K562 (cell line): ENCODE results near the gene KRTAP10-11. TPM values are rescaled to one million over a fixed set of nuclear protein-coding genes. Genes with fewer than 3 reads are reported as not detected.

Experiments used
- ATAC-seq: fragments of 200-7000 bp; cut with Tn5 transposase; 3 replicates; pipeline ENCODE4 v1.9.1; 2020; ENCODE audit warnings: moderate library complexity
- BruUV-seq: library from RNA; stranded (reverse); fragments of 400-500 nt; replicated peaks from 2 replicates; lab custom pipeline; 2021; lab: Mats Ljungman, UMichigan
- CTCF ChIA-PET: fragments of 300-600 bp; formaldehyde crosslinking; extraction: SDS; loops from one replicate; lab custom pipeline; 2021; ENCODE audit warnings: low intra/inter-chr PET ratio; lab: Yijun Ruan, JAX
- POLR2A ChIA-PET: fragments of 300-600, 350-650 bp; sonication (Branson Sonifier 250); formaldehyde crosslinking; extraction: SDS; loops from one replicate; lab custom pipeline; 2021; ENCODE audit warnings: antibody characterized with exemption, inconsistent platforms; lab: Yijun Ruan, JAX
- DNase-seq, 4 experiments: peaks; one replicate each; pipeline versions ENCODE4 v3.0.0 to v3.0.0-alpha.2; 2011 to 2018; ENCODE audit warnings: low spot score in 3 of 4, mixed read lengths in 3 of 4; ENCODE audit errors: extremely low read depth in 1 of 4
- FAIRE-seq: peaks from 2 replicates; lab custom pipeline; 2011; peaks lifted over from hg19 to GRCh38; lab: Jason Lieb, UNC
- H2AFZ ChIP-seq: 2 replicates; pipeline ENCODE4 v1.6.0; 2011; ENCODE audit warnings: low read depth, low read length, control low read depth, inconsistent platforms
- H3K27ac ChIP-seq: fragments of 200-600 bp; 3 replicates; pipeline ENCODE4 v1.8.0; 2011; ENCODE audit warnings: low read depth, mild to moderate bottlenecking, control low read depth, inconsistent platforms, low read length, moderate library complexity, mixed read lengths; ENCODE audit errors: extremely low read depth
- H3K27me3 ChIP-seq, 2 experiments: fragments of 300-600 bp in 1 of 2; 2 replicates in 1 of 2; 3 replicates in 1 of 2; pipeline versions ENCODE4 v1.6.0 to v1.8.0; 2011; ENCODE audit warnings: inconsistent platforms in 2 of 2, low read length in 2 of 2, mild to moderate bottlenecking in 1 of 2, mixed read lengths in 1 of 2, moderate library complexity in 1 of 2; ENCODE audit not compliant: control insufficient read depth in 2 of 2, insufficient read depth in 2 of 2
- H3K36me3 ChIP-seq: fragments of 300-600 bp; 3 replicates; pipeline ENCODE4 v1.8.0; 2011; ENCODE audit warnings: mild to moderate bottlenecking, low read length, inconsistent platforms; ENCODE audit not compliant: control insufficient read depth, insufficient read depth
- H3K4me1 ChIP-seq, 2 experiments: fragments of 200-600 bp in 1 of 2; replicated peaks in 1 of 2; 2 replicates in 1 of 2; 3 replicates in 1 of 2; pipeline versions ENCODE4 v1.5.1 to v1.8.0; 2011; ENCODE audit warnings: inconsistent platforms in 2 of 2, low read length in 2 of 2, mild to moderate bottlenecking in 1 of 2, mixed read lengths in 1 of 2, moderate library complexity in 1 of 2; ENCODE audit not compliant: control insufficient read depth in 2 of 2, insufficient read depth in 2 of 2
- H3K4me2 ChIP-seq: 2 replicates; pipeline ENCODE4 v1.6.1; 2011; ENCODE audit warnings: low read length, control low read depth, inconsistent platforms, mixed read lengths; ENCODE audit not compliant: insufficient read depth
- H3K4me3 ChIP-seq: fragments of 200-600 bp; sonication (generic), shearing (Covaris generic); 2 replicates; pipeline ENCODE4 v1.5.1; 2016; ENCODE audit warnings: control low read depth, inconsistent platforms
- H3K79me2 ChIP-seq: fragments of 200-600 bp; 3 replicates; pipeline ENCODE4 v1.8.0; 2011; ENCODE audit warnings: low read length, inconsistent platforms; ENCODE audit not compliant: control insufficient read depth, insufficient read depth
- H3K9ac ChIP-seq, 2 experiments: 2 replicates each; pipeline versions ENCODE4 v1.6.0 to v1.6.1; 2011; ENCODE audit warnings: low read depth in 2 of 2, low read length in 2 of 2, control low read depth in 1 of 2, inconsistent platforms in 1 of 2, mild to moderate bottlenecking in 1 of 2, mixed read lengths in 1 of 2; ENCODE audit not compliant: insufficient read depth in 1 of 2
- H3K9me1 ChIP-seq: one replicate; pipeline ENCODE4 v1.6.0; 2011; ENCODE audit warnings: inconsistent platforms, mild to moderate bottlenecking, low read length, moderate library complexity; ENCODE audit not compliant: control insufficient read depth, insufficient read depth
- H3K9me3 ChIP-seq: replicated peaks from 2 replicates; pipeline ENCODE4 v1.5.1; 2011; ENCODE audit warnings: low read depth, low read length, inconsistent platforms; ENCODE audit not compliant: control insufficient read depth, insufficient read depth
- H4K20me1 ChIP-seq: replicated peaks from 2 replicates; pipeline ENCODE4 v1.6.1; 2011; ENCODE audit warnings: low read length, inconsistent platforms, mixed read lengths; ENCODE audit not compliant: control insufficient read depth, insufficient read depth
- BCL6 ChIP-seq: fragments of 250-450 bp; sonication (Bioruptor Pico); IDR thresholded peaks from 2 replicates; pipeline ENCODE4 v1.4.0; 2020
- BCLAF1 ChIP-seq, 2 experiments: fragments of 450-650 bp in 1 of 2; IDR thresholded peaks; 2 replicates each; pipeline ENCODE4 v1.6.1; 2011 to 2017; ENCODE audit warnings: low read depth in 2 of 2, antibody characterized with exemption in 1 of 2, borderline replicate concordance in 1 of 2, low read length in 1 of 2, mild to moderate bottlenecking in 1 of 2, mixed read lengths in 1 of 2; ENCODE audit not compliant: control insufficient read depth in 1 of 2
- CGGBP1 ChIP-seq: fragments of 250-450 bp; sonication (Bioruptor Pico); IDR thresholded peaks from 2 replicates; pipeline ENCODE4 v1.9.0; 2021; ENCODE audit warnings: mild to moderate bottlenecking
- CHD4 ChIP-seq: fragments of 200-600 bp; sonication (generic); IDR thresholded peaks from 3 replicates; pipeline ENCODE4 v1.6.1; 2012; ENCODE audit warnings: low read depth, mild to moderate bottlenecking, mixed read lengths, low read length, inconsistent platforms; ENCODE audit not compliant: insufficient read depth, insufficient replicate concordance, poor library complexity, severe bottlenecking
- FOXA1 ChIP-seq: fragments of 450-650 bp; IDR thresholded peaks from 2 replicates; pipeline ENCODE4 v1.6.1; 2016; ENCODE audit warnings: mild to moderate bottlenecking, borderline replicate concordance
- FOXP4 ChIP-seq: sonication (generic); formaldehyde crosslinking; IDR thresholded peaks from 2 replicates; pipeline ENCODE4 v1.8.0; 2022; ENCODE audit warnings: mild to moderate bottlenecking, missing genetic modification reagents, borderline replicate concordance
- GATA2 ChIP-seq: sonication (generic); formaldehyde crosslinking; IDR thresholded peaks from 2 replicates; pipeline ENCODE4 v1.4.0; 2020; ENCODE audit warnings: mild to moderate bottlenecking, missing genetic modification reagents
- NR4A1 ChIP-seq, 2 experiments: fragments of 250-450 bp in 1 of 2; fragments of 450-650 bp in 1 of 2; sonication (Bioruptor Pico) in 1 of 2; IDR thresholded peaks; 2 replicates each; pipeline versions ENCODE4 v1.4.0 to v1.6.1; 2016 to 2020; ENCODE audit warnings: mild to moderate bottlenecking in 2 of 2, missing compliant biosample characterization in 1 of 2, missing genetic modification characterization in 1 of 2, moderate library complexity in 1 of 2
- POLR2AphosphoS5 ChIP-seq: IDR thresholded peaks from 2 replicates; pipeline ENCODE4 v1.6.1; 2011; ENCODE audit warnings: mild to moderate bottlenecking, low read depth, low read length, moderate library complexity; ENCODE audit not compliant: control insufficient read depth, insufficient read depth
- PURB ChIP-seq: sonication (generic); formaldehyde crosslinking; IDR thresholded peaks from 2 replicates; pipeline ENCODE4 v1.9.0; 2021; ENCODE audit warnings: low read depth, mild to moderate bottlenecking, missing genetic modification reagents
- RBM25 ChIP-seq: fragments of 200-400 bp; formaldehyde crosslinking; IDR thresholded peaks from 2 replicates; pipeline ENCODE4 v1.6.1; 2018; ENCODE audit warnings: low read length, low read depth, moderate library complexity; ENCODE audit not compliant: severe bottlenecking
- SREBF2 ChIP-seq: sonication (generic); formaldehyde crosslinking; IDR thresholded peaks from 2 replicates; pipeline ENCODE4 v1.4.0; 2020; ENCODE audit warnings: mild to moderate bottlenecking, missing genetic modification reagents
- U2AF1 ChIP-seq: fragments of 200-400 bp; formaldehyde crosslinking; optimal IDR thresholded peaks from 2 replicates; pipeline ENCODE3; 2017; ENCODE audit warnings: mild to moderate bottlenecking, low read depth, low read length, moderate library complexity
- ZBTB12 ChIP-seq: fragments of 250-450 bp; sonication (Bioruptor Pico); IDR thresholded peaks from 2 replicates; pipeline ENCODE4 v1.4.0; 2020
- ZNF23 ChIP-seq: fragments of 250-450 bp; sonication (Bioruptor Pico); IDR thresholded peaks from 2 replicates; pipeline ENCODE4 v1.4.0; 2020; ENCODE audit warnings: mild to moderate bottlenecking
- ZNF239 ChIP-seq: fragments of 250-450 bp; sonication (Bioruptor Pico); IDR thresholded peaks from 2 replicates; pipeline ENCODE4 v1.4.0; 2020; ENCODE audit warnings: mild to moderate bottlenecking
- WGBS: fragments of 100-300 bp; shearing (Covaris generic); methylation state at CpG from one replicate; pipeline ENCODE4 v1.1.6; 2016; ENCODE audit warnings: low coverage, mixed read lengths; ENCODE audit not compliant: insufficient coverage; ENCODE audit errors: missing lambda C conversion rate; 5-methylcytosine and 5-hydroxymethylcytosine counted together
- in situ Hi-C: fragments of 300-500 bp; cut with MboI; formaldehyde crosslinking; loops from 4 replicates; pipeline ENCODE4 v1.15.0; 2018; ENCODE audit warnings: inconsistent platforms, mixed read lengths
- intact Hi-C: fragments of 100-400 bp; cut with micrococcal nuclease; formaldehyde crosslinking; loops from 2 replicates; pipeline ENCODE4 v1.14.2; 2022
- polyA plus RNA-seq, 8 experiments: library from polyadenylated mRNA; depleted of rRNA in 4 of 8; stranded (reverse) in 5 of 8; unstranded in 3 of 8; fragments of >200 nt; fragmentation: Nextera tagmentation in 2 of 8; fragmentation: Illumina TruSeq in 1 of 8; extraction: Ambion mirVana in 2 of 8; extraction: Trizol in 1 of 8; gene quantifications; 2 replicates each; pipeline versions ENCODE4 v1.2.1 to v1.2.3, GENCODE V29; 2011 to 2014; ENCODE audit warnings: inconsistent platforms in 1 of 8, missing spikeins in 1 of 8
- total RNA-seq, 7 experiments: library from RNA; depleted of rRNA in 6 of 7; stranded (reverse); fragments of >200 nt in 6 of 7; fragmentation: Illumina TruSeq in 2 of 7; extraction: Trizol in 2 of 7; gene quantifications; 2 replicates each; pipeline versions ENCODE4 v1.2.1 to v1.2.3, GENCODE V29; 2011 to 2021; ENCODE audit warnings: low replicate concordance in 1 of 7

The KRTAP10-11 gene
- total and polyA plus RNA-seq, 9 of the 15 experiments (the other 6 are each of a cell fraction or from before 2014, with no cell fraction given) = not detected

GRCh38 chr21:44625756-44626155 lies 20.5 kb upstream of the KRTAP10-11 start:
- FAIRE-seq = no peak
- POLR2A ChIA-PET = interaction anchor here (0.6 kb wide), 1 partner anchor 12 kb away, joined by 3 read pairs; no protein-coding TSS in a partner anchor
- H2AFZ ChIP-seq = no peak overlapping the region
- in situ Hi-C loops (no loop called here), intact Hi-C loops (no loop called here)
- no peak overlapping the region for H3K4me2 ChIP-seq
- peaks cover 0 to 6% of the 10 kb centered on the region in 2 experiments; a peak in 1 of 5 replicates for H3K27me3 ChIP-seq
- ATAC-seq = no peak
- H3K9me1 ChIP-seq = no peaks in the 10 kb centered on the region
- WGBS = 4% methylated on average over 7 of the region's 7 CpGs
- no peak overlapping the region for H3K9ac ChIP-seq
- peaks cover 5% of the 10 kb centered on the region; the same call in 1 of the 2 replicates for H3K9me3 ChIP-seq
- BruUV-seq = no TSS peak
- H3K4me1 ChIP-seq = no peaks in the 10 kb centered on the region
- H3K4me3 ChIP-seq = no peak overlapping the region
- no peaks in the 10 kb centered on the region for H3K79me2 ChIP-seq
- no peaks in the 10 kb centered on the region for H3K36me3 ChIP-seq
- no peak for DNase-seq
- H3K27ac ChIP-seq = no peak overlapping the region
- H4K20me1 ChIP-seq = no peaks in the 10 kb centered on the region
- CTCF ChIA-PET = no interaction called here
- TF ChIP-seq U2AF1 (no peak), CGGBP1 (CRISPR knock-in tag) (no peak), PURB (CRISPR knock-in tag) (no peak), BCLAF1 (IDR thresholded peaks at IDR 0.05; ENCODE audit: borderline replicate concordance in 1 of 2, control insufficient read depth in 1 of 2, low read depth in 2 of 2, low read length in 1 of 2) (no peak), RBM25 (no peak), NR4A1 (CRISPR knock-in tag; IDR thresholded peaks at IDR 0.05) (no peak), NR4A1 (tag; IDR thresholded peaks at IDR 0.05) (no peak), ZNF23 (no peak), FOXP4 (CRISPR knock-in tag) (no peak), ZBTB12 (no peak), GATA2 (CRISPR knock-in tag) (no peak), SREBF2 (CRISPR knock-in tag) (no peak), FOXA1 (no peak), POLR2AphosphoS5 (no peak), BCL6 (CRISPR knock-in tag) (no peak), CHD4 (no peak), ZNF239 (no peak)
